H9 (cell line): ENCODE data around the gene LZTR1. TPM values are rescaled to one million over a fixed set of nuclear protein-coding genes. Genes with fewer than 3 reads are reported as not detected.

Experiments
- DNase-seq: peaks from one replicate; pipeline ENCODE4 v3.0.0-alpha.2; 2017
- H2AFZ ChIP-seq: one replicate; pipeline ENCODE4 v1.6.1; 2013; ENCODE audit warnings: mild to moderate bottlenecking, low read length, control low read depth, moderate library complexity
- H2AK5ac ChIP-seq: 2 replicates; pipeline ENCODE4 v1.6.1; 2013; ENCODE audit warnings: low read length, control low read depth, mixed read lengths; ENCODE audit not compliant: insufficient read length
- H2BK120ac ChIP-seq: one replicate; pipeline ENCODE4 v1.6.1; 2013; ENCODE audit warnings: low read depth, mild to moderate bottlenecking, low read length, control low read depth, inconsistent platforms; ENCODE audit not compliant: poor library complexity, severe bottlenecking
- H2BK12ac ChIP-seq: 2 replicates; pipeline ENCODE4 v1.6.1; 2013; ENCODE audit warnings: low read length, control low read depth, mixed read lengths, low read depth; ENCODE audit not compliant: insufficient read length
- H2BK15ac ChIP-seq: 2 replicates; pipeline ENCODE4 v1.6.1; 2013; ENCODE audit warnings: low read depth, low read length, control low read depth
- H2BK20ac ChIP-seq: one replicate; pipeline ENCODE4 v1.6.1; 2013; ENCODE audit warnings: low read depth, mild to moderate bottlenecking, low read length, control low read depth, inconsistent platforms; ENCODE audit not compliant: poor library complexity, severe bottlenecking
- H2BK5ac ChIP-seq: 2 replicates; pipeline ENCODE4 v1.6.1; 2013; ENCODE audit warnings: low read length, control low read depth, mixed read lengths; ENCODE audit not compliant: insufficient read length
- H3K14ac ChIP-seq: 2 replicates; pipeline ENCODE4 v1.6.1; 2013; ENCODE audit warnings: low read length, control low read depth; ENCODE audit not compliant: insufficient read depth
- H3K18ac ChIP-seq: 2 replicates; pipeline ENCODE4 v1.6.1; 2013; ENCODE audit warnings: low read depth, mild to moderate bottlenecking, mixed read lengths, low read length, control low read depth; ENCODE audit not compliant: insufficient read length
- H3K23ac ChIP-seq: 2 replicates; pipeline ENCODE4 v1.6.1; 2013; ENCODE audit warnings: low read length, control low read depth, mixed read lengths, low read depth; ENCODE audit not compliant: insufficient read length
- H3K23me2 ChIP-seq: 2 replicates; pipeline ENCODE4 v1.6.1; 2013; ENCODE audit warnings: low read depth, mild to moderate bottlenecking, mixed read lengths, low read length, control low read depth; ENCODE audit not compliant: insufficient read length, poor library complexity, severe bottlenecking
- H3K27ac ChIP-seq: 2 replicates; pipeline ENCODE4 v1.5.1; 2013; ENCODE audit warnings: low read length, control low read depth, mixed read lengths, low read depth; ENCODE audit not compliant: insufficient read length
- H3K27me3 ChIP-seq: 2 replicates; pipeline ENCODE4 v1.6.1; 2013; ENCODE audit warnings: low read length, control low read depth, inconsistent platforms; ENCODE audit not compliant: insufficient read depth
- H3K4ac ChIP-seq: 2 replicates; pipeline ENCODE4 v1.6.1; 2013; ENCODE audit warnings: low read depth, mild to moderate bottlenecking, control low read depth, inconsistent platforms, low read length, moderate library complexity
- H3K4me1 ChIP-seq: 2 replicates; pipeline ENCODE4 v1.6.1; 2013; ENCODE audit warnings: low read length, control low read depth, inconsistent platforms; ENCODE audit not compliant: insufficient read depth
- H3K4me2 ChIP-seq: 2 replicates; pipeline ENCODE4 v1.6.1; 2013; ENCODE audit warnings: low read length, control low read depth, mixed read lengths; ENCODE audit not compliant: insufficient read length, insufficient read depth
- H3K56ac ChIP-seq: 2 replicates; pipeline ENCODE4 v1.6.1; 2013; ENCODE audit warnings: low read depth, mild to moderate bottlenecking, mixed read lengths, low read length, control low read depth; ENCODE audit not compliant: insufficient read length
- H3K79me1 ChIP-seq: 2 replicates; pipeline ENCODE4 v1.6.1; 2013; ENCODE audit warnings: low read depth, mild to moderate bottlenecking, moderate library complexity, low read length, control low read depth, inconsistent platforms; ENCODE audit not compliant: insufficient read depth, poor library complexity, severe bottlenecking
- H3K79me2 ChIP-seq: 2 replicates; pipeline ENCODE4 v1.6.1; 2013; ENCODE audit warnings: low read length, control low read depth, inconsistent platforms; ENCODE audit not compliant: insufficient read depth
- H3K9ac ChIP-seq: 2 replicates; pipeline ENCODE4 v1.6.1; 2013; ENCODE audit warnings: low read length, control low read depth, mixed read lengths; ENCODE audit not compliant: insufficient read length; ENCODE audit errors: extremely low read depth
- H3K9me3 ChIP-seq: one replicate; pipeline ENCODE4 v1.6.1; 2013; ENCODE audit warnings: low read depth, low read length, inconsistent platforms; ENCODE audit not compliant: control insufficient read depth
- H3T11ph ChIP-seq: one replicate; pipeline ENCODE4 v1.6.1; 2013; ENCODE audit warnings: mild to moderate bottlenecking, low read length, control low read depth, inconsistent platforms
- H4K20me1 ChIP-seq: one replicate; pipeline ENCODE4 v1.6.1; 2013; ENCODE audit not compliant: control insufficient read depth, insufficient read length, insufficient read depth
- H4K5ac ChIP-seq: 2 replicates; pipeline ENCODE4 v1.6.1; 2013; ENCODE audit warnings: low read depth, mild to moderate bottlenecking, mixed read lengths, low read length, control low read depth; ENCODE audit not compliant: insufficient read length
- H4K8ac ChIP-seq: replicated peaks from 2 replicates; pipeline ENCODE4 v1.6.1; 2013; ENCODE audit warnings: low read length, control low read depth, mixed read lengths, low read depth; ENCODE audit not compliant: insufficient read length
- H4K91ac ChIP-seq: 2 replicates; pipeline ENCODE4 v1.6.1; 2013; ENCODE audit warnings: low read depth, mild to moderate bottlenecking, moderate library complexity, mixed read lengths, low read length, control low read depth; ENCODE audit not compliant: insufficient read length
- H3K27ac Mint-ChIP-seq, 3 experiments: 2 replicates in 2 of 3; 3 replicates in 1 of 3; pipeline ENCODE4 v1.8.0; 2020 to 2021; ENCODE audit warnings: mixed read lengths in 3 of 3, mild to moderate bottlenecking in 1 of 3, moderate library complexity in 1 of 3
- H3K27me3 Mint-ChIP-seq: 2 replicates; pipeline ENCODE4 v1.8.0; 2021; ENCODE audit warnings: low read depth, mild to moderate bottlenecking, moderate library complexity, mixed read lengths
- H3K36me3 Mint-ChIP-seq, 3 experiments: 2 replicates in 2 of 3; 3 replicates in 1 of 3; pipeline ENCODE4 v1.8.0; 2020 to 2021; ENCODE audit warnings: low read depth in 3 of 3, mixed read lengths in 3 of 3; ENCODE audit not compliant: insufficient read depth in 1 of 3
- H3K4me1 Mint-ChIP-seq, 2 experiments: 2 replicates each; pipeline ENCODE4 v1.8.0; 2020; ENCODE audit warnings: mixed read lengths in 2 of 2
- H3K4me3 Mint-ChIP-seq, 2 experiments: 2 replicates in 1 of 2; 3 replicates in 1 of 2; pipeline ENCODE4 v1.8.0; 2020 to 2021; ENCODE audit warnings: mild to moderate bottlenecking in 2 of 2, mixed read lengths in 2 of 2, moderate library complexity in 1 of 2
- H3K9me3 Mint-ChIP-seq, 2 experiments: 2 replicates in 1 of 2; 3 replicates in 1 of 2; pipeline ENCODE4 v1.8.0; 2020; ENCODE audit warnings: mild to moderate bottlenecking in 2 of 2, mixed read lengths in 2 of 2, moderate library complexity in 1 of 2
- CTCF ChIP-seq: fragments of 200-600 bp; sonication (generic); conservative IDR thresholded peaks from 3 replicates; pipeline ENCODE4 v1.8.0; 2021; ENCODE audit warnings: antibody characterized with exemption, mild to moderate bottlenecking
- WGBS: extraction: QIAGEN DNeasy Blood & Tissue Kit; methylation state at CpG from one replicate; pipeline ENCODE4 v1.1.7; 2013; ENCODE audit warnings: missing lambda C conversion rate, low lambda C conversion rate, mixed read lengths; ENCODE audit not compliant: insufficient read length; ENCODE audit errors: extremely low coverage; 5-methylcytosine and 5-hydroxymethylcytosine counted together
- total RNA-seq: library from RNA; stranded (reverse); gene quantifications from 2 replicates; pipeline ENCODE4 v1.2.1, GENCODE V29; 2021

The LZTR1 gene
- total RNA-seq, 1 experiment from 2014 or later: 47.0 TPM

DNA sequence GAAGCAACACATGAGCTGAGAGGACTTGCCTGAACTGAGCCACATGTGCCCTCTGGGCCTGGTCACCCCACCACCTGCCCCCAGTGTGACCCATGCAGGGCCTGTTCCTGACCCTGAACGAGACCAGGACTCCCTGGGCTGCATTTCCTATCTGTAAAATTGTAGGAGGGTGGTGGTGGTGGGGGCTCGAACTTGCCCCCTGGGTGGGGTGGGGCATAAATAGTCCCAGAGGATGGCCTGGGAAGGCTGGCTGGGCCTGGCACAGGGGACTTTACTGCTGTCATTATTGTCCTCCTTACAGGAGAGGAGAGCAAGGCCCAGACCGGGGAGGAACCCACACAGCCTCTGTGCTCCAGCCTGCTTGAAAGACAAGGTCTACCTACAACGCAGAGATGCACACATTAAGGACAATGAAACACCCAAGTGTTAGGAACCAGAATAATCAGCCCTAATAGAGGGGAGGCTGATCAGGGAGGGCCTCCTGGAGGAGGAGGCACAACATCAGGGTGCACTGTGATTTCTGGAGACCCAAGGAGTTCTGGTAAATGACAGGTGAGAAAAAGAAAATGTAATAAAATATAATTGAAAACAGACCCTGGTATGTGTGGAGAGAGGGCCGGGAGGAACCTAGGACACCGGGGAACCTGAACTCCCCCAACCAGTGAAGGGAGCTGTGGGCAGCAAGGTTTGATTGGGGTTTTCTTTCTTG, 17.9 kb upstream of the LZTR1 start:
- Mint-ChIP-seq H3K36me3 (no peaks in the 10 kb centered on the region), H3K4me1 (peaks cover 18 to 23% of the 10 kb centered on the region in 2 experiments), H3K27me3 (peaks cover 79% of the 10 kb centered on the region), H3K27ac (no peak overlapping the region; a peak in 1 of 7 replicates), H3K9me3 (no peaks in the 10 kb centered on the region), H3K4me3 (peak overlapping the region; percentile 53 to 84)
- DNase-seq: no peak
- Histone ChIP-seq H3K23ac (no peak overlapping the region), H3K9me3 (no peaks in the 10 kb centered on the region), H2BK12ac (no peak overlapping the region), H2BK120ac (no peak overlapping the region), H2AFZ (no peak overlapping the region), H3K4me2 (peak overlapping the region; percentile 9), H2BK5ac (no peak overlapping the region), H2AK5ac (no peak overlapping the region), H3K23me2 (no peaks in the 10 kb centered on the region), H3K18ac (no peak overlapping the region), H4K91ac (no peak overlapping the region), H3K9ac (no peak overlapping the region), H3K4ac (no peak overlapping the region), H3K4me1 (no peaks in the 10 kb centered on the region; the same call in 1 of the 2 replicates), H2BK15ac (no peak overlapping the region), H2BK20ac (no peak overlapping the region), H4K8ac (no peak overlapping the region), H3K79me1 (no peaks in the 10 kb centered on the region), H3K27me3 (peaks cover 31% of the 10 kb centered on the region; the same call in 1 of the 2 replicates), H4K5ac (no peak overlapping the region), H3K27ac (no peak overlapping the region), H3K14ac (no peak overlapping the region), H3K56ac (no peak overlapping the region), H4K20me1 (no peaks in the 10 kb centered on the region), H3K79me2 (no peaks in the 10 kb centered on the region), H3T11ph (no peak overlapping the region)
- WGBS: no CpG with 5 or more reads among the region's 6 CpGs
- TF ChIP-seq CTCF: no peak
